ENCODE data around the gene CFAP141.

CFAP141 gene

GRCh38 chr1:154208677-154209388, 2.7 kb upstream of the CFAP141 start:
- no peak for DNase-seq (ENCODE audit: low read depth in 1 of 2, low spot score in 1 of 2)

- no peak for DNase-seq (ENCODE audit: low read depth in 1 of 2, low spot score in 1 of 2)
Observed at GRCh38 chr1:154207262-154207661, 1.1 kb upstream of the CFAP141 start.

- peak in 1 of 2 donors; percentile 3 for DNase-seq (ENCODE audit: low read depth in 1 of 2, low spot score in 1 of 2)
Observed at GRCh38 chr1:154205778-154206177, 355 bp downstream of the CFAP141 start.

GRCh38 chr1:154199563-154199879, 6.6 kb downstream of the CFAP141 start:
- no peak for DNase-seq (ENCODE audit: low read depth in 1 of 2, low spot score in 1 of 2)

GRCh38 chr1:154198756-154199562, 7.2 kb downstream of the CFAP141 start:
- peak in 1 of 2 donors; percentile 32 for DNase-seq (ENCODE audit: low read depth in 1 of 2, low spot score in 1 of 2)

GRCh38 chr1:154193821-154194220, 12.3 kb downstream of the CFAP141 start:
- DNase-seq (ENCODE audit: low read depth in 1 of 2, low spot score in 1 of 2) = no peak

- no peak for DNase-seq (ENCODE audit: low read depth in 1 of 2, low spot score in 1 of 2)
Observed at GRCh38 chr1:154192476-154192875, 13.7 kb downstream of the CFAP141 start.

- no peak for DNase-seq (ENCODE audit: low read depth in 1 of 2, low spot score in 1 of 2)
Observed at GRCh38 chr1:154191990-154192461, 14.1 kb downstream of the CFAP141 start, which contains the start of gene TPM3. TPM3 (minus strand) TSS chr1:154192100; CDS start chr1:154192018, 82 bp downstream.

GRCh38 chr1:154190550-154190949, 15.6 kb downstream of the CFAP141 start:
- no peak for DNase-seq (ENCODE audit: low read depth in 1 of 2, low spot score in 1 of 2)

GRCh38 chr1:154186852-154187501, 19.2 kb downstream of the CFAP141 start:
- DNase-seq (ENCODE audit: low read depth in 1 of 2, low spot score in 1 of 2) = no peak

- DNase-seq (ENCODE audit: low read depth in 1 of 2, low spot score in 1 of 2) = peak; percentile 30 to 53
Observed at GRCh38 chr1:154186177-154186576, 20.0 kb downstream of the CFAP141 start.

GRCh38 chr1:154183046-154183915, 22.9 kb downstream of the CFAP141 start:
- peak; percentile 92 to 94 for DNase-seq (ENCODE audit: low read depth in 1 of 2, low spot score in 1 of 2)

GRCh38 chr1:154182344-154183045, 23.6 kb downstream of the CFAP141 start:
- peak; percentile 49 to 75 for DNase-seq (ENCODE audit: low read depth in 1 of 2, low spot score in 1 of 2)

- no peak for DNase-seq (ENCODE audit: low read depth in 1 of 2, low spot score in 1 of 2)
Observed at GRCh38 chr1:154181944-154182343, 24.2 kb downstream of the CFAP141 start.

GRCh38 chr1:154179946-154180687, 26.0 kb downstream of the CFAP141 start:
- DNase-seq (ENCODE audit: low read depth in 1 of 2, low spot score in 1 of 2) = no peak

- DNase-seq (ENCODE audit: low read depth in 1 of 2, low spot score in 1 of 2) = no peak
Observed at GRCh38 chr1:154178911-154179811, 27.0 kb downstream of the CFAP141 start.

GRCh38 chr1:154178013-154178412, 28.1 kb downstream of the CFAP141 start:
- no peak for DNase-seq (ENCODE audit: low read depth in 1 of 2, low spot score in 1 of 2)

GRCh38 chr1:154176337-154176736, 29.8 kb downstream of the CFAP141 start:
- no peak for DNase-seq (ENCODE audit: low read depth in 1 of 2, low spot score in 1 of 2)
